DND-41 (cell line): ENCODE results near the gene UBXN1.

Experiments
- ATAC-seq: fragments of 200-7000 bp; cut with Tn5 transposase; 3 replicates; pipeline ENCODE4 v1.9.1; 2021; ENCODE audit warnings: low read depth; ENCODE audit not compliant: insufficient read depth
- DNase-seq: peaks from one replicate; pipeline ENCODE4 v3.0.0-alpha.2; 2020
- H2AFZ ChIP-seq: 2 replicates; pipeline ENCODE4 v1.6.0; 2012; ENCODE audit warnings: low read depth, low read length
- H3K27ac ChIP-seq: 2 replicates; pipeline ENCODE4 v1.5.1; 2012; ENCODE audit warnings: low read length, inconsistent platforms
- H3K27me3 ChIP-seq: fragments of 200-600 bp; sonication (generic); 2 replicates; pipeline ENCODE4 v1.6.0; 2012; ENCODE audit warnings: low read length, mild to moderate bottlenecking, inconsistent platforms; ENCODE audit not compliant: insufficient read depth, poor library complexity
- H3K36me3 ChIP-seq: 2 replicates; pipeline ENCODE4 v1.5.1; 2012; ENCODE audit warnings: low read length, inconsistent platforms; ENCODE audit not compliant: insufficient read depth
- H3K4me1 ChIP-seq: 2 replicates; pipeline ENCODE4 v1.5.1; 2012; ENCODE audit warnings: mild to moderate bottlenecking, low read length; ENCODE audit not compliant: insufficient read depth
- H3K4me2 ChIP-seq: 2 replicates; pipeline ENCODE4 v1.6.0; 2012; ENCODE audit warnings: mild to moderate bottlenecking, moderate library complexity, low read length, inconsistent platforms; ENCODE audit not compliant: insufficient read depth
- H3K4me3 ChIP-seq, 2 experiments: fragments of 200-600 bp in 1 of 2; shearing (Covaris generic) in 1 of 2; 2 replicates each; pipeline ENCODE4 v1.5.1; 2012 to 2016; ENCODE audit warnings: inconsistent platforms in 2 of 2, low read length in 2 of 2, mild to moderate bottlenecking in 2 of 2, low read depth in 1 of 2, moderate library complexity in 1 of 2
- H3K79me2 ChIP-seq: 2 replicates; pipeline ENCODE4 v1.6.0; 2012; ENCODE audit warnings: low read length, inconsistent platforms; ENCODE audit not compliant: insufficient read depth
- H3K9ac ChIP-seq: 2 replicates; pipeline ENCODE4 v1.6.0; 2012; ENCODE audit warnings: low read depth, mild to moderate bottlenecking, inconsistent platforms, low read length, moderate library complexity
- H3K9me3 ChIP-seq: 2 replicates; pipeline ENCODE4 v1.5.1; 2012; ENCODE audit warnings: low read length, moderate library complexity, mild to moderate bottlenecking, inconsistent platforms; ENCODE audit not compliant: insufficient read depth, severe bottlenecking
- H4K20me1 ChIP-seq: 2 replicates; pipeline ENCODE4 v1.6.0; 2012; ENCODE audit warnings: low read length; ENCODE audit not compliant: insufficient read depth
- EZH2 ChIP-seq: IDR thresholded peaks from 3 replicates; pipeline ENCODE4 v1.6.1; 2012; ENCODE audit warnings: borderline replicate concordance, low read depth, mild to moderate bottlenecking, moderate library complexity, low read length, inconsistent platforms; ENCODE audit not compliant: severe bottlenecking
- TF ChIP-seq, protein P1 (sequence below): IDR thresholded peaks from 2 replicates; pipeline ENCODE4 v1.5.1; 2012; ENCODE audit warnings: borderline replicate concordance, low read length, moderate library complexity, mild to moderate bottlenecking; ENCODE audit not compliant: poor library complexity, severe bottlenecking; ENCODE audit errors: extremely low read depth

The UBXN1 gene

DNA sequence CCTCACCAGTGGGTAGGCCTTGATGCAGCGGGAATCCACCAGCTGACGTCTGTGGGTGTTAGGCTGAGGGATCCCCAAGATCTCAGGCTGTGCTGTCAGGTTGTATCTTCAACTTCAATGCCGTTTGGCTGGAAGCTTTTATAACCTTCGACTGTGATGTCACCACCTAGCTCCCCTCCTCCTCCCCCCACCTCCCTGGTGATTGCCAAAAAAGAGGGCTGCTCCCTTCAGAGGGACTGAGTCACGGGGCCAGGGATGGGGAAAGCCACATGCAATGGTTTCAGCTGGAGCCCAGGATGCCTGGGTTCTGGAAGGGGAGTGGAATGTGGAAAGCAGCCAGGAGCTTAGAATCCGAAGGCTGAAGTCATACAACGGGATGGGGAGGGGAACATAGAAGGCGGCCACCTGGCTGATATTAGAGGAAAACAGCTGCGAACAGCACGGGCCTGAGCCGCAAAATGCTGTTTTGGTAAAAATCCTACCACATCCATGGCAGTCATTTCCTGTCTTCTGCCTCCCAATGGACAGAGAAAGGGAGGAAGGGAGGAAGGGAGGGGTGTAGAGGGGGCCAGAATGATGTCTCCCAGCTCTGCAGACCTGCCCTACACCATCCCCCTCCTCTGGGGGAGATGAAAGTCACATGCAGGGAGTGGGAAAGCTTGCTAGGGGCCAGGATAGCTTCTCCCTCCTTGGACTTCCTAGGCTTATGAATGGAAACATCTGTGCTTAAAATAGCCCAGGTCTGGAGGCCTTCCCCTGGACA, 10.7 kb upstream of the UBXN1 start, which contains the start of gene LRRN4CL:
TSS of gene LRRN4CL (minus strand) at position 110 of the 763 bp plus-strand sequence. CDS start 1,022 bp downstream, outside the sequence.
- Histone ChIP-seq H4K20me1 (no peaks in the 10 kb centered on the region), H3K36me3 (peaks cover 39% of the 10 kb centered on the region), H3K9ac (no peak within 1 kb of the TSS), H3K9me3 (no peaks in the 10 kb centered on the region), H3K27ac (no peak within 1 kb of the TSS; the same call in 1 of the 2 replicates), H3K4me1 (no peaks in the 10 kb centered on the region), H3K4me3 (no peak within 1 kb of the TSS), H2AFZ (no peak within 1 kb of the TSS), H3K4me2 (no peak within 1 kb of the TSS), H3K27me3 (no peaks in the 10 kb centered on the region), H3K79me2 (no peaks in the 10 kb centered on the region)
- DNase-seq (no peak), ATAC-seq (no peak)
- TF ChIP-seq EZH2: no peak
- TF ChIP-seq, protein P1, sequence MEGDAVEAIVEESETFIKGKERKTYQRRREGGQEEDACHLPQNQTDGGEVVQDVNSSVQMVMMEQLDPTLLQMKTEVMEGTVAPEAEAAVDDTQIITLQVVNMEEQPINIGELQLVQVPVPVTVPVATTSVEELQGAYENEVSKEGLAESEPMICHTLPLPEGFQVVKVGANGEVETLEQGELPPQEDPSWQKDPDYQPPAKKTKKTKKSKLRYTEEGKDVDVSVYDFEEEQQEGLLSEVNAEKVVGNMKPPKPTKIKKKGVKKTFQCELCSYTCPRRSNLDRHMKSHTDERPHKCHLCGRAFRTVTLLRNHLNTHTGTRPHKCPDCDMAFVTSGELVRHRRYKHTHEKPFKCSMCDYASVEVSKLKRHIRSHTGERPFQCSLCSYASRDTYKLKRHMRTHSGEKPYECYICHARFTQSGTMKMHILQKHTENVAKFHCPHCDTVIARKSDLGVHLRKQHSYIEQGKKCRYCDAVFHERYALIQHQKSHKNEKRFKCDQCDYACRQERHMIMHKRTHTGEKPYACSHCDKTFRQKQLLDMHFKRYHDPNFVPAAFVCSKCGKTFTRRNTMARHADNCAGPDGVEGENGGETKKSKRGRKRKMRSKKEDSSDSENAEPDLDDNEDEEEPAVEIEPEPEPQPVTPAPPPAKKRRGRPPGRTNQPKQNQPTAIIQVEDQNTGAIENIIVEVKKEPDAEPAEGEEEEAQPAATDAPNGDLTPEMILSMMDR: no peak

DNA sequence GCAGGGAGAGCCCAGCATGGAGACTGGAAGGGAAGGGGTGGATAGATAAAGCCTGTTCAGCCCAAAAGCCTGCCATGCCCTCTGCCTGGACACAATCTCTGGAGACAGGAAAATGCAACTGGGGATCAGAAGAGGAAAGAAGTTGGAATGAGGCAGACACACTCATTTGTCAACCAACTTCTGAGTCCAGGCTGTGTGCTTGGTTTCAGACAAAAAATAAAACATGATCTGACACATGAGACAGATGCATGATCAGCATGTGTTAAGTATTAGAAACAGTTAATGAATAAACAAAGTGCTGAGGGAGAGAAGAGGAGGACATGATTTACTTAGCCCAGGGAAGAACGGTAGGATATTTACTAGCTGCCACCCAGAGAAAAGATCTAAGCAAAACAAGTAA, 9.6 kb upstream of the UBXN1 start:
- no peak overlapping the region; the same call in 1 of the 2 replicates for H3K27ac ChIP-seq
- no peaks in the 10 kb centered on the region for H3K9me3 ChIP-seq
- no peaks in the 10 kb centered on the region for H3K4me1 ChIP-seq
- no peaks in the 10 kb centered on the region for H4K20me1 ChIP-seq
- TF ChIP-seq, protein P1: no peak
- no peak for TF ChIP-seq EZH2
- peaks cover 32% of the 10 kb centered on the region for H3K36me3 ChIP-seq
- no peaks in the 10 kb centered on the region for H3K79me2 ChIP-seq
- no peaks in the 10 kb centered on the region for H3K27me3 ChIP-seq
- no peak overlapping the region for H2AFZ ChIP-seq
- H3K9ac ChIP-seq: no peak overlapping the region
- DNase-seq: no peak
- ATAC-seq: no peak
- no peak overlapping the region for H3K4me2 ChIP-seq
- H3K4me3 ChIP-seq: no peak overlapping the region

DNA sequence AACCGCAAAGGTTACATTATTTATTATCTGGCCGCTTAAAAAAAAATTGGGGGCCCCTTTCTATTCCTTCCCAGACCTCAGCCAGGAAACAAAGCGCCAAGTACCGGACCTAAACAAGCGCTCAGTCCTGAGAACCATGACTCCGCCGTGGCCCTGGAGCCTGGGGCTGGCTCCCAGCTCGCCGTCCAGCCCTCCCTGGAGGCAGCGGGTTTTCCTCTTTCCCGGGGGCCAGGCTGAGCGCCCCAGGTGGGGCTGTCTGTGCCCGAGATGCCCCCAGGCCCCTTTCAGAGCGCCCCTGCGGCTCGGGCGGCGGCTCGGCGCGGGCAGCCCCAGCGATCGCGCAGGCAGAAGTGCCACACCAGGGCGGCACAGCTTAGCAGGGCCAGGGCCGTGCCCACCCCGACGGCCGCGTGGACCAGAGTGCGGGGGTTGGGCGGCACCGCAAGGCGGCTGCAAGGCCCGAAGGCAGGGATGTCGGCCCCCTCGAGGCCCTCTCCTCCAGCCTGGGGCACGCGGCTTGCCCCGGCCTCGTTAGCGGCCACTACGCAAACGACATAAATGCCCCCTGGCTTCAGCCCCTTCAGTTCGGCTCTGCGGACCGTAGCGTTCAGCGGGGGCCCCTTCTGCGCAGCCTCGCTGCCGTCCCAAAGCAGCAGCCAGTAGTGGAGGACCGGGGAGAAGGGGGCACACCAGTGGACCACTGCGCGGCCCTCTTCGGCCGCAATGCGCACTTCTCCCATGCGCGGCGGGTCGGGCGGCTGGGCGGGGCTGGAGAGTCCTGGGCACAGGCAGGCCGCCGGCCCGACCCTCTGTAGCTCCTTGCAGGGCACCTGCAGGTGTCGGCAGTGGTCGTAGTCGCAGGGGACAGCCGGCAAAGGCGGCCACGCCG, 8.9 kb upstream of the UBXN1 start:
- Histone ChIP-seq H3K36me3 (peaks cover 26% of the 10 kb centered on the region), H2AFZ (no peak overlapping the region), H3K9ac (no peak overlapping the region), H3K9me3 (no peaks in the 10 kb centered on the region), H3K79me2 (no peaks in the 10 kb centered on the region), H3K27ac (no peak overlapping the region; the same call in 1 of the 2 replicates), H3K4me2 (no peak overlapping the region), H3K27me3 (no peaks in the 10 kb centered on the region), H3K4me3 (no peak overlapping the region), H3K4me1 (no peaks in the 10 kb centered on the region), H4K20me1 (no peaks in the 10 kb centered on the region)
- DNase-seq (no peak), ATAC-seq (no peak)
- TF ChIP-seq, protein P1: no peak
- TF ChIP-seq EZH2: no peak
